ENCODE results near the gene GPR15LG.
"Not testable (repeated sequence)": the region's sequence is repeated elsewhere in the genome, so short reads cannot be mapped to it uniquely, and the experiment has no call there.

Gene GPR15LG

GRCh38 chr10:84173501-84173929, at the start of gene GPR15LG:
TSS of gene GPR15LG (plus strand) at chr10:84173801. CDS start at chr10:84173852, 51 bp downstream.
- no peak for DNase-seq (ENCODE audit: low read depth)

GRCh38 chr10:84125910-84126784, 47.5 kb upstream of the GPR15LG start:
- DNase-seq (ENCODE audit: low read depth), result not testable (repeated sequence)

- DNase-seq (ENCODE audit: low read depth), result no peak
These were observed 46.8 kb upstream of the GPR15LG start for GRCh38 chr10:84126785-84127167.

- no peak for DNase-seq (ENCODE audit: low read depth)
These were observed 37.8 kb upstream of the GPR15LG start for GRCh38 chr10:84135836-84136235.

- no peak for DNase-seq (ENCODE audit: low read depth)
These were observed 35.8 kb upstream of the GPR15LG start for GRCh38 chr10:84137811-84138210.

- peak; percentile 50 for DNase-seq (ENCODE audit: low read depth)
These were observed 35.0 kb upstream of the GPR15LG start for GRCh38 chr10:84138478-84139125.

- peak; percentile 99 for DNase-seq (ENCODE audit: low read depth)
These were observed 34.2 kb upstream of the GPR15LG start, which contains the start of gene GHITM for GRCh38 chr10:84139126-84140035. TSS of gene GHITM (plus strand) at chr10:84139509. CDS start at chr10:84141501, 1,992 bp downstream.

GRCh38 chr10:84140036-84140379, 33.6 kb upstream of the GPR15LG start:
- DNase-seq (ENCODE audit: low read depth), result no peak

GRCh38 chr10:84147347-84147746, 26.3 kb upstream of the GPR15LG start:
- no peak for DNase-seq (ENCODE audit: low read depth)

GRCh38 chr10:84148006-84148597, 25.5 kb upstream of the GPR15LG start:
- DNase-seq (ENCODE audit: low read depth), result not testable (repeated sequence)

GRCh38 chr10:84149854-84150253, 23.7 kb upstream of the GPR15LG start:
- no peak for DNase-seq (ENCODE audit: low read depth)

- no peak for DNase-seq (ENCODE audit: low read depth)
These were observed 20.8 kb upstream of the GPR15LG start for GRCh38 chr10:84152769-84153168.

- DNase-seq (ENCODE audit: low read depth), result no peak
These were observed 18.1 kb upstream of the GPR15LG start for GRCh38 chr10:84155521-84155920.

GRCh38 chr10:84156009-84156408, 17.6 kb upstream of the GPR15LG start:
- no peak for DNase-seq (ENCODE audit: low read depth)

- DNase-seq (ENCODE audit: low read depth), result no peak
These were observed 16.8 kb upstream of the GPR15LG start for GRCh38 chr10:84156768-84157167.

- DNase-seq (ENCODE audit: low read depth), result no peak
These were observed 15.5 kb upstream of the GPR15LG start for GRCh38 chr10:84158061-84158460.

- no peak for DNase-seq (ENCODE audit: low read depth)
These were observed 15.1 kb upstream of the GPR15LG start for GRCh38 chr10:84158550-84158949.

- no peak for DNase-seq (ENCODE audit: low read depth)
These were observed 14.4 kb upstream of the GPR15LG start for GRCh38 chr10:84159076-84159685.

GRCh38 chr10:84160663-84161362, 12.8 kb upstream of the GPR15LG start:
- no peak for DNase-seq (ENCODE audit: low read depth)

GRCh38 chr10:84163996-84164395, 9.6 kb upstream of the GPR15LG start:
- DNase-seq (ENCODE audit: low read depth), result no peak

GRCh38 chr10:84164442-84164841, 9.2 kb upstream of the GPR15LG start:
- no peak for DNase-seq (ENCODE audit: low read depth)
